Measurements from ENCODE around the gene IMP4.

DNA sequence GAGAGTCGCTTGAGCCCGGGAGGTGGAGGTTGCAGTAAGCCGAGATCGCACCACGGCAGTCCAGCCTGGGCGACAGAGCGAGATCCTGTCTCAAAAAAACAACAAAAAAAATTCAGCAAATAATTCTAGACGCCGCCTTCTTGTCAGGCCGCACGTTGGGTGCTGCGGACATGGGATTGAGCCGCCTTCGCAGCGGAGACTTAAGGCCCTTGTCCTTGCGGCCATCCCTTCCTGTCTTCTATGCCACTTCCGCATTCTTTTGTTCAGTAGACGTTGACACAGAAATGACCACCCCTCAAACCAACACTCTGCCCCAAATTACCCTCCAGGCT, 29.0 kb downstream of the IMP4 start:
- TF ChIP-seq, protein P1, sequence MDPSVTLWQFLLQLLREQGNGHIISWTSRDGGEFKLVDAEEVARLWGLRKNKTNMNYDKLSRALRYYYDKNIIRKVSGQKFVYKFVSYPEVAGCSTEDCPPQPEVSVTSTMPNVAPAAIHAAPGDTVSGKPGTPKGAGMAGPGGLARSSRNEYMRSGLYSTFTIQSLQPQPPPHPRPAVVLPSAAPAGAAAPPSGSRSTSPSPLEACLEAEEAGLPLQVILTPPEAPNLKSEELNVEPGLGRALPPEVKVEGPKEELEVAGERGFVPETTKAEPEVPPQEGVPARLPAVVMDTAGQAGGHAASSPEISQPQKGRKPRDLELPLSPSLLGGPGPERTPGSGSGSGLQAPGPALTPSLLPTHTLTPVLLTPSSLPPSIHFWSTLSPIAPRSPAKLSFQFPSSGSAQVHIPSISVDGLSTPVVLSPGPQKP (IDR thresholded peaks at IDR 0.05; ENCODE audit: borderline replicate concordance, low read depth, low read length): no peak
- TF ChIP-seq RFX5 (IDR thresholded peaks at IDR 0.05; ENCODE audit: low read depth, low read length): no peak
- TF ChIP-seq MXI1 (IDR thresholded peaks at IDR 0.05; ENCODE audit: borderline replicate concordance, low read depth, low read length): no peak
- TF ChIP-seq, protein P2, sequence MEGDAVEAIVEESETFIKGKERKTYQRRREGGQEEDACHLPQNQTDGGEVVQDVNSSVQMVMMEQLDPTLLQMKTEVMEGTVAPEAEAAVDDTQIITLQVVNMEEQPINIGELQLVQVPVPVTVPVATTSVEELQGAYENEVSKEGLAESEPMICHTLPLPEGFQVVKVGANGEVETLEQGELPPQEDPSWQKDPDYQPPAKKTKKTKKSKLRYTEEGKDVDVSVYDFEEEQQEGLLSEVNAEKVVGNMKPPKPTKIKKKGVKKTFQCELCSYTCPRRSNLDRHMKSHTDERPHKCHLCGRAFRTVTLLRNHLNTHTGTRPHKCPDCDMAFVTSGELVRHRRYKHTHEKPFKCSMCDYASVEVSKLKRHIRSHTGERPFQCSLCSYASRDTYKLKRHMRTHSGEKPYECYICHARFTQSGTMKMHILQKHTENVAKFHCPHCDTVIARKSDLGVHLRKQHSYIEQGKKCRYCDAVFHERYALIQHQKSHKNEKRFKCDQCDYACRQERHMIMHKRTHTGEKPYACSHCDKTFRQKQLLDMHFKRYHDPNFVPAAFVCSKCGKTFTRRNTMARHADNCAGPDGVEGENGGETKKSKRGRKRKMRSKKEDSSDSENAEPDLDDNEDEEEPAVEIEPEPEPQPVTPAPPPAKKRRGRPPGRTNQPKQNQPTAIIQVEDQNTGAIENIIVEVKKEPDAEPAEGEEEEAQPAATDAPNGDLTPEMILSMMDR (conservative IDR thresholded peaks at IDR 0.05; ENCODE audit: low read depth, low read length): no peak
